Neutrophil (primary cell): ENCODE results near the gene SF3A2.

ENCODE experiments used
- H3K27ac ChIP-seq: fragments of 200-600 bp; sonication (generic); 2 replicates; pipeline ENCODE4 v1.5.1; 2016; ENCODE audit warnings: mild to moderate bottlenecking, moderate library complexity
- H3K27me3 ChIP-seq: fragments of 200-600 bp; sonication (generic); 2 replicates; pipeline ENCODE4 v1.6.0; 2016; ENCODE audit warnings: mild to moderate bottlenecking
- H3K36me3 ChIP-seq: fragments of 200-600 bp; sonication (generic); 2 replicates; pipeline ENCODE4 v1.5.1; 2017
- H3K4me1 ChIP-seq, 2 experiments: fragments of 200-600 bp in 1 of 2; sonication (generic) in 1 of 2; 1 replicate in 1 of 2; 2 replicates in 1 of 2; pipeline versions ENCODE4 v1.5.1 to v1.6.1; 2013 to 2016; ENCODE audit warnings: low read depth in 1 of 2, low read length in 1 of 2, mild to moderate bottlenecking in 1 of 2, moderate library complexity in 1 of 2; ENCODE audit not compliant: control insufficient read depth in 1 of 2, insufficient read depth in 1 of 2
- H3K4me3 ChIP-seq, 2 experiments: fragments of 200-600 bp in 1 of 2; sonication (generic) in 1 of 2; 1 replicate in 1 of 2; 2 replicates in 1 of 2; pipeline ENCODE4 v1.5.1; 2013 to 2016; ENCODE audit warnings: low read depth in 1 of 2, low read length in 1 of 2, mild to moderate bottlenecking in 1 of 2, moderate library complexity in 1 of 2
- H3K9me3 ChIP-seq: fragments of 200-600 bp; sonication (generic); 2 replicates; pipeline ENCODE4 v1.5.1; 2016
- TF ChIP-seq, protein P1 (sequence below): fragments of 200-600 bp; sonication (generic); IDR thresholded peaks from 2 replicates; pipeline ENCODE4 v1.5.1; 2016; ENCODE audit warnings: antibody characterized with exemption

SF3A2 gene

GRCh38 chr19:2191456-2192310 is 44.9 kb upstream of the SF3A2 start:
- H3K36me3 ChIP-seq: peaks cover 71% of the 10 kb centered on the region
- no peaks in the 10 kb centered on the region for H3K27me3 ChIP-seq
- peaks cover 16 to 19% of the 10 kb centered on the region in 2 experiments for H3K4me1 ChIP-seq
- no peaks in the 10 kb centered on the region for H3K9me3 ChIP-seq
- H3K27ac ChIP-seq: no peak overlapping the region
- TF ChIP-seq, protein P1, sequence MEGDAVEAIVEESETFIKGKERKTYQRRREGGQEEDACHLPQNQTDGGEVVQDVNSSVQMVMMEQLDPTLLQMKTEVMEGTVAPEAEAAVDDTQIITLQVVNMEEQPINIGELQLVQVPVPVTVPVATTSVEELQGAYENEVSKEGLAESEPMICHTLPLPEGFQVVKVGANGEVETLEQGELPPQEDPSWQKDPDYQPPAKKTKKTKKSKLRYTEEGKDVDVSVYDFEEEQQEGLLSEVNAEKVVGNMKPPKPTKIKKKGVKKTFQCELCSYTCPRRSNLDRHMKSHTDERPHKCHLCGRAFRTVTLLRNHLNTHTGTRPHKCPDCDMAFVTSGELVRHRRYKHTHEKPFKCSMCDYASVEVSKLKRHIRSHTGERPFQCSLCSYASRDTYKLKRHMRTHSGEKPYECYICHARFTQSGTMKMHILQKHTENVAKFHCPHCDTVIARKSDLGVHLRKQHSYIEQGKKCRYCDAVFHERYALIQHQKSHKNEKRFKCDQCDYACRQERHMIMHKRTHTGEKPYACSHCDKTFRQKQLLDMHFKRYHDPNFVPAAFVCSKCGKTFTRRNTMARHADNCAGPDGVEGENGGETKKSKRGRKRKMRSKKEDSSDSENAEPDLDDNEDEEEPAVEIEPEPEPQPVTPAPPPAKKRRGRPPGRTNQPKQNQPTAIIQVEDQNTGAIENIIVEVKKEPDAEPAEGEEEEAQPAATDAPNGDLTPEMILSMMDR: no peak
- no peak overlapping the region for H3K4me3 ChIP-seq

DNA sequence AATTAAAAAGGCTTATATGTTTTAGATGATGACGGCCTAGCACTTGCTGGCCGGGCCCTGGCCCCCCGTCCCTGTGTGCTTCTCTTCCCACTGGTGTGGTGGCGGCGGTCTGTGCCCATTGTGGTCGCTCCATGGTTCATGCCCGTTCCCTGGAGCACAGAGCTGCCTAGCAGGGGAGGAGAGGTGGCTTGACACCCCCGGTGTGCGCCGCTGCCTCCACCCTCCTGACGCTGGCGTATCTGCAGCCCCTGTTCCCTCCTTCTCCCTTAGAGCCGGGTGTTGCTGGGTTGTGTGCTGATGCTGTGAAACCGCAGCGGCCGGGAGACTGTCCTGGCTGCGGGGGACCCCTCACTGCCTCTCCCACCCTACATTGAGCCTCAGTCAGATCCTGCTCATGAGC is 43.8 kb upstream of the SF3A2 start:
- H3K27ac ChIP-seq: no peak overlapping the region
- H3K4me3 ChIP-seq: no peak overlapping the region
- peaks cover 77% of the 10 kb centered on the region for H3K36me3 ChIP-seq
- H3K9me3 ChIP-seq: no peaks in the 10 kb centered on the region
- TF ChIP-seq, protein P1: no peak
- H3K4me1 ChIP-seq: peaks cover 11 to 13% of the 10 kb centered on the region in 2 experiments
- no peaks in the 10 kb centered on the region for H3K27me3 ChIP-seq

DNA sequence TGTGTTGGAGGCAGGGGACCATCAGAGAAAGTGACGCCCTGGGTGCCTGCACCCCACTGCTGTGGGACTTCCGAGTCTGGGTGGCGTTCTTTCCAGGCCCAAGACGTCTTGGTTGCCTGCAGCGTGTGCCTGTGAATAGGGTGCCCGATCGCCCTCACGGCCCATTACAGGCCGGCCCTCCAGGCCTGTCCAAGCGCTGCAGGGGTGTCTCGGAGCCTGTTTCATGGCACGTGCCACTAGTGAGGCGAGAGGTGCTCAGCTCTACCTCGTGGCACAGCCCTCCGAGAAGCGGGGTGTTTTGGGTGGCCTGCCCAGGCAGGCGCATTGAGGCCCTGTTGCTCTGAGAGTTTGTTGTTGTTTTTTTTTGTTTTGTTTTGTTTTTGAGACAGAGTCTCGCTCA is 42.8 kb upstream of the SF3A2 start:
- Histone ChIP-seq H3K36me3 (peaks cover 82% of the 10 kb centered on the region), H3K27ac (no peak overlapping the region), H3K4me3 (no peak overlapping the region), H3K4me1 (peaks cover 3 to 4% of the 10 kb centered on the region in 2 experiments), H3K27me3 (no peaks in the 10 kb centered on the region), H3K9me3 (no peaks in the 10 kb centered on the region)
- TF ChIP-seq, protein P1: no peak

DNA sequence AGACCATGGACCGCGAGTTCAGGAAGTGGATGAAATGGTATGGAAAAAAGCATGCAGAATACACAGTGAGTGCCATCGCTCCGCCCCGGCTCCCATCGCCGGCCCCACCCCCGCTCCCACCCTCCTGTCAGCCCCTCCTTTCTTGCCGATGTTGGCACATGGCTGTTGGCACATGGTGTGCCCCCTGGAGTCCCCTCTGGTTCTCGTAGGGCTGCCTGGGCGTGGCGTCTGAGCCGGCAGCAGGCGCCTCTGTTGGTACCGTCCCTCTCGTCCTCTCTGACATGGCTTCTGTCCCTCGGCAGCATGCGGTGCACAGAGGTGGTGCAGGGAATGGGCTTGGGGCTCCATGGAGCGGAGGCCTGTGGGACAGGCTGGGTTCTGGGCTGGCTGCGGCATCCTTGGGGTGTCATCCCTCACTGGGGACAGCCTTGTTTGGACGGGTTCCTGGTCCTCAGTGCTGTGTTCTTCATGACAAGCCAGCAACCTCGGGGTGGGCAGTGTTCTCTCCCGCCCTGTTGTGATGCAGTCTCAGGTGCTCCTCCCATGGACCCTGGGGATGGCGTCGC is 42.0 kb upstream of the SF3A2 start:
- TF ChIP-seq, protein P1: no peak
- Histone ChIP-seq H3K4me3 (no peak overlapping the region), H3K27ac (no peak overlapping the region), H3K36me3 (peaks cover 84% of the 10 kb centered on the region), H3K9me3 (no peaks in the 10 kb centered on the region), H3K4me1 (no peaks in the 10 kb centered on the region), H3K27me3 (no peaks in the 10 kb centered on the region)

- Histone ChIP-seq H3K9me3 (no peaks in the 10 kb centered on the region), H3K4me3 (no peak overlapping the region), H3K4me1 (no peaks in the 10 kb centered on the region), H3K36me3 (peaks cover 87% of the 10 kb centered on the region), H3K27ac (no peak overlapping the region), H3K27me3 (no peaks in the 10 kb centered on the region)
- TF ChIP-seq, protein P1: no peak
Observed at GRCh38 chr19:2195361-2195760, 41.3 kb upstream of the SF3A2 start.
